MM.1S (cell line): Measurements from ENCODE around the gene ATRN.
"Not testable (repeated sequence)": the region's sequence is repeated elsewhere in the genome, so short reads cannot be mapped to it uniquely, and the experiment has no call there.

ENCODE experiments used
- EZH2 ChIP-seq: fragments of 300-600 bp; sonication (generic); optimal IDR thresholded peaks from 2 replicates; pipeline ENCODE3; 2017; ENCODE audit warnings: low read depth, mild to moderate bottlenecking, antibody characterized with exemption, low read length, mixed read lengths
- TF ChIP-seq, protein P1 (sequence below): fragments of 300-600 bp; sonication (generic); IDR thresholded peaks from 2 replicates; pipeline ENCODE4 v1.5.1; 2016; ENCODE audit warnings: antibody characterized with exemption, low read length, mixed read lengths

DNA sequence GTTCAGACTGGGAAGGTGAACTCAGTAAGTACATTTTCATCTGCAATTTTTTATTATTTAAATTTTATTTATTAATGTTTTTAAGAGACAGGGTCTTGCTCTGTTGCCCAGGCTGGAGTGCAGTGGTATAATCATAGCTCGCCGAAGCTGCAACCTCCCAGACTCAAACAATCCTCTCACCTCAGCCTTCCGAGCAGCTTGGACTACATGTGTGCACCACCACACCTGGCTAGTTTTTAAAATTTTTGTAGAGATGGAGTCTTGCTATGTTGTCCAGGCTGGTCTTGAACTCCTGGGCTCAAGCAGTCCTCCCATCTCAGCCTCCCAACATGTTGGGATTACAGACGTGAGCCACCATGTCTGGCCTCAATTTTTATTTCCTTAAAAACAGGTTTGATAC lies 44.1 kb upstream of the ATRN start:
- TF ChIP-seq, protein P1, sequence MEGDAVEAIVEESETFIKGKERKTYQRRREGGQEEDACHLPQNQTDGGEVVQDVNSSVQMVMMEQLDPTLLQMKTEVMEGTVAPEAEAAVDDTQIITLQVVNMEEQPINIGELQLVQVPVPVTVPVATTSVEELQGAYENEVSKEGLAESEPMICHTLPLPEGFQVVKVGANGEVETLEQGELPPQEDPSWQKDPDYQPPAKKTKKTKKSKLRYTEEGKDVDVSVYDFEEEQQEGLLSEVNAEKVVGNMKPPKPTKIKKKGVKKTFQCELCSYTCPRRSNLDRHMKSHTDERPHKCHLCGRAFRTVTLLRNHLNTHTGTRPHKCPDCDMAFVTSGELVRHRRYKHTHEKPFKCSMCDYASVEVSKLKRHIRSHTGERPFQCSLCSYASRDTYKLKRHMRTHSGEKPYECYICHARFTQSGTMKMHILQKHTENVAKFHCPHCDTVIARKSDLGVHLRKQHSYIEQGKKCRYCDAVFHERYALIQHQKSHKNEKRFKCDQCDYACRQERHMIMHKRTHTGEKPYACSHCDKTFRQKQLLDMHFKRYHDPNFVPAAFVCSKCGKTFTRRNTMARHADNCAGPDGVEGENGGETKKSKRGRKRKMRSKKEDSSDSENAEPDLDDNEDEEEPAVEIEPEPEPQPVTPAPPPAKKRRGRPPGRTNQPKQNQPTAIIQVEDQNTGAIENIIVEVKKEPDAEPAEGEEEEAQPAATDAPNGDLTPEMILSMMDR, result not testable (repeated sequence)
- TF ChIP-seq EZH2, result not testable (repeated sequence)
